ENCODE results near the gene UTP4. TPM values are rescaled to one million over a fixed set of nuclear protein-coding genes. Genes with fewer than 3 reads are reported as not detected.

Gene UTP4
- total RNA-seq, 1 experiment from 2014 or later = 61.7 TPM

- no peaks in the 10 kb centered on the region for H3K4me1 ChIP-seq (ENCODE audit: control insufficient read depth, insufficient read depth, low read length)
- H3K36me3 ChIP-seq (ENCODE audit: control insufficient read depth, insufficient read depth, low read length) = peaks cover 4% of the 10 kb centered on the region
- in situ Hi-C loops (cut with HindIII; ENCODE audit: low pct_unique_long_range_greater_than_20kb, low sequenced_read_pairs) = no loop called here
- no peak overlapping the region for H3K27ac ChIP-seq (ENCODE audit: low read length)
- intact Hi-C loops (cut with micrococcal nuclease; ENCODE audit: unreplicated experiment) = loop anchor here (10.0 kb wide), 1 partner anchor 264 kb away; no protein-coding TSS in a partner anchor
- DNase-seq (ENCODE audit: low read depth, low spot score) (no peak), ATAC-seq (no peak)
- BruUV-seq (replicated peaks) = no TSS peak
- no peak overlapping the region for H3K4me3 ChIP-seq (ENCODE audit: low read depth in 2 of 2, low read length in 2 of 2)
- ChIA-PET POLR2A (interaction anchor here (0.6 kb wide), 1 partner anchor 303 kb away, joined by 3 read pairs; no protein-coding TSS in a partner anchor), CTCF (interaction anchor here (0.5 kb wide), 1 partner anchor 541 kb away, joined by 4 read pairs; no protein-coding TSS in a partner anchor)
- TF ChIP-seq SIN3A (IDR thresholded peaks at IDR 0.05; ENCODE audit: borderline replicate concordance, insufficient read depth, low read depth, low read length) (no peak), CTCF (IDR thresholded peaks at IDR 0.05) (no peak), REST (IDR thresholded peaks at IDR 0.05; ENCODE audit: insufficient read depth in 1 of 2, low read depth in 2 of 2, low read length in 1 of 2) (no peak), POLR2AphosphoS5 (IDR thresholded peaks at IDR 0.05; ENCODE audit: low read depth, low read length) (no peak), TCF7L2 (IDR thresholded peaks at IDR 0.05; ENCODE audit: low read depth, low read length) (no peak)
- H3K9me3 ChIP-seq (ENCODE audit: control insufficient read depth, insufficient read depth, low read depth, low read length) = no peaks in the 10 kb centered on the region
- no peaks in the 10 kb centered on the region for H3K27me3 ChIP-seq (ENCODE audit: control insufficient read depth, insufficient read depth, low read length)
Observed at GRCh38 chr16:69118994-69119393, 13.5 kb upstream of the UTP4 start.

DNA sequence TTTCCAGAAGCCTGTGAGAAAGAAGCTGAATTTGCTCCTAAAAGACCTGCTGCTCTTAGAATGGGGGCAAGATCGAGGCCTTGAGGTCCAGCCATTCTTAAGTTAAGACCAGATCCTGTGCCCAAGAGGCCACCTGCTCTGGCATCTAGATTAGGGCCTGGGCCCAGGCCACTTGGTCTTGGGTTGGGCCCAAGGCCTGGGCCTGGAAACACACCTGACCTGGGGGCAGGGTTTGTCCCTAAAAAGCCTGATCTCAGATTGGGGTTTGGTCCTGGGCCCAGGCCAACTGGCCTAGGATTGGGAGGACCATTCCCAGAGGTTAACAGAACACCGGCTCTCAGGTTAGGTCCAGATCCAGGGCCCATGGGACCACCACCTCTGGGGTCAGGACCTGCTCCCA, 12.9 kb upstream of the UTP4 start:
- in situ Hi-C loops (cut with HindIII; ENCODE audit: low pct_unique_long_range_greater_than_20kb, low sequenced_read_pairs) = no loop called here

More for the DNA sequence above, 12.9 kb upstream of the UTP4 start:
- H3K27ac ChIP-seq (ENCODE audit: low read length) = no peak overlapping the region
- BruUV-seq (replicated peaks) = no TSS peak
- no peaks in the 10 kb centered on the region for H3K9me3 ChIP-seq (ENCODE audit: control insufficient read depth, insufficient read depth, low read depth, low read length)
- peaks cover 4% of the 10 kb centered on the region for H3K36me3 ChIP-seq (ENCODE audit: control insufficient read depth, insufficient read depth, low read length)
- ChIA-PET CTCF (interaction anchor here (0.5 kb wide), 1 partner anchor 541 kb away, joined by 4 read pairs; no protein-coding TSS in a partner anchor), POLR2A (interaction anchor here (0.6 kb wide), 1 partner anchor 304 kb away, joined by 3 read pairs; no protein-coding TSS in a partner anchor)
- H3K4me1 ChIP-seq (ENCODE audit: control insufficient read depth, insufficient read depth, low read length) = no peaks in the 10 kb centered on the region
- intact Hi-C loops (cut with micrococcal nuclease; ENCODE audit: unreplicated experiment) = loop anchor here (10.0 kb wide), 1 partner anchor 265 kb away; no protein-coding TSS in a partner anchor
- no peak for TF ChIP-seq POLR2AphosphoS5 (IDR thresholded peaks at IDR 0.05; ENCODE audit: low read depth, low read length)
- no peak for TF ChIP-seq SIN3A (IDR thresholded peaks at IDR 0.05; ENCODE audit: borderline replicate concordance, insufficient read depth, low read depth, low read length)
- TF ChIP-seq TCF7L2 (IDR thresholded peaks at IDR 0.05; ENCODE audit: low read depth, low read length) = no peak
- no peak for TF ChIP-seq CTCF (IDR thresholded peaks at IDR 0.05)
- no peak for TF ChIP-seq REST (IDR thresholded peaks at IDR 0.05; ENCODE audit: insufficient read depth in 1 of 2, low read depth in 2 of 2, low read length in 1 of 2)
- ATAC-seq (no peak), DNase-seq (ENCODE audit: low read depth, low spot score) (no peak)
- no peaks in the 10 kb centered on the region for H3K27me3 ChIP-seq (ENCODE audit: control insufficient read depth, insufficient read depth, low read length)
- H3K4me3 ChIP-seq (ENCODE audit: low read depth in 2 of 2, low read length in 2 of 2) = no peak overlapping the region

Data from Panc1 (cell line).